Activated CD4-positive, CD25-positive, alpha-beta regulatory T cell treated with anti-CD3 and anti-CD28 coated beads, Interleukin-2, amount 50 U/mL, for 72 hours (primary cell): Measurements from ENCODE around the gene GPR173.

ENCODE experiments used
- DNase-seq: peaks from one replicate; pipeline ENCODE4 v3.0.0; 2021

Gene GPR173

GRCh38 chrX:53071604-53072417 is 23.2 kb downstream of the GPR173 start:
- DNase-seq, result peak; percentile 63

- no peak for DNase-seq
Measured at GRCh38 chrX:53072418-53073114, 24.0 kb downstream of the GPR173 start.

DNA sequence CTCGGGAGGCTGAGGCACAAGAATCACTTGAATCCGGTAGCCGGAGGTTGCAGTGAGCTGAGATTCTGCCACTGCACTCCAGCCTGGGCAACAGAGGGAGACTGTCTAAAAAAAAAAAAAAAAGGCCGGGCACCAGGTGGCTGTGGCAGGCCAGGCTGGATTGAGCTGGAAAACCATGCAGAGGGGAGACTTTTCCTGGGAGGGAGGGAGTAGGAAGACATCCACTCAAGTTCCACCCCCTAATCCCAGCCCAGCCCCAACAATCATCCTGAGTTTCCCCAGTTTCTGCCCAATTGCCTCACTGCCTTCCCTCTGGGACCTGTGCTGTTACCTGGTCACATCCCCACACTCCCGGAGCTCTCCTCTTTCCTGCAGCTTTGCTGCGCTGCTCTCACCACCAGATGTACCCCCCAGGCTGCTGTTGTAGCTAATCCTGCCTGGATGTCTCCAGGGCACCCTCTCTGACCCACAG is 24.6 kb downstream of the GPR173 start:
- no peak for DNase-seq

GRCh38 chrX:53075011-53075410 is 26.4 kb downstream of the GPR173 start:
- DNase-seq, result no peak

- no peak for DNase-seq
Measured at GRCh38 chrX:53076671-53077070, 28.1 kb downstream of the GPR173 start.

DNA sequence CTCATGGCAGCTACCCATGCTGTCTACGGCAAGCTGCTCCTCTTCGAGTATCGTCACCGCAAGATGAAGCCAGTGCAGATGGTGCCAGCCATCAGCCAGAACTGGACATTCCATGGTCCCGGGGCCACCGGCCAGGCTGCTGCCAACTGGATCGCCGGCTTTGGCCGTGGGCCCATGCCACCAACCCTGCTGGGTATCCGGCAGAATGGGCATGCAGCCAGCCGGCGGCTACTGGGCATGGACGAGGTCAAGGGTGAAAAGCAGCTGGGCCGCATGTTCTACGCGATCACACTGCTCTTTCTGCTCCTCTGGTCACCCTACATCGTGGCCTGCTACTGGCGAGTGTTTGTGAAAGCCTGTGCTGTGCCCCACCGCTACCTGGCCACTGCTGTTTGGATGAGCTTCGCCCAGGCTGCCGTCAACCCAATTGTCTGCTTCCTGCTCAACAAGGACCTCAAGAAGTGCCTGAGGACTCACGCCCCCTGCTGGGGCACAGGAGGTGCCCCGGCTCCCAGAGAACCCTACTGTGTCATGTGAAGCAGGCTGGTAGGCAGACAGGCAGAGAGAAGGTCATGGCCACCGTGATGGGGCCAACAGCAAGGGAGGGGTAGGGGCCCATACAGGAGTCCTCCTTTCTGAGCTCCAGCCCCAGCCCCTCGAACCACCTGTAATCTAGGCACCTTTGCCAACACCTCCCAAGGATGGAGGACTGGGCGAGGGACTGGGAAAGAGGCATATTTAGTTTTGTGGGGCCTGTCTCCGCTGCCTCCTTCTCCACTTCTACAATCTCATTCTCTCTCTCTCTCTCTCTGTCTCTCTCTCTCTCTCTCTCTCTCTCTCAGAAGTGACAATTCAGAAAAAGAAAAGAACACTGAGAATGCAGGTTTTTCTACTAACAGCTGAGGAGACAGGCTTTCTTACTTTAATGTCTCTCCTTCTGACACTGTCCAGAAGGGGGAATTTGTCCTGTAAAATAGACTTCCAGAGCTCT is 28.9 kb downstream of the GPR173 start:
- DNase-seq, result no peak

- no peak for DNase-seq
Measured at GRCh38 chrX:53078943-53079342, 30.4 kb downstream of the GPR173 start.

DNA sequence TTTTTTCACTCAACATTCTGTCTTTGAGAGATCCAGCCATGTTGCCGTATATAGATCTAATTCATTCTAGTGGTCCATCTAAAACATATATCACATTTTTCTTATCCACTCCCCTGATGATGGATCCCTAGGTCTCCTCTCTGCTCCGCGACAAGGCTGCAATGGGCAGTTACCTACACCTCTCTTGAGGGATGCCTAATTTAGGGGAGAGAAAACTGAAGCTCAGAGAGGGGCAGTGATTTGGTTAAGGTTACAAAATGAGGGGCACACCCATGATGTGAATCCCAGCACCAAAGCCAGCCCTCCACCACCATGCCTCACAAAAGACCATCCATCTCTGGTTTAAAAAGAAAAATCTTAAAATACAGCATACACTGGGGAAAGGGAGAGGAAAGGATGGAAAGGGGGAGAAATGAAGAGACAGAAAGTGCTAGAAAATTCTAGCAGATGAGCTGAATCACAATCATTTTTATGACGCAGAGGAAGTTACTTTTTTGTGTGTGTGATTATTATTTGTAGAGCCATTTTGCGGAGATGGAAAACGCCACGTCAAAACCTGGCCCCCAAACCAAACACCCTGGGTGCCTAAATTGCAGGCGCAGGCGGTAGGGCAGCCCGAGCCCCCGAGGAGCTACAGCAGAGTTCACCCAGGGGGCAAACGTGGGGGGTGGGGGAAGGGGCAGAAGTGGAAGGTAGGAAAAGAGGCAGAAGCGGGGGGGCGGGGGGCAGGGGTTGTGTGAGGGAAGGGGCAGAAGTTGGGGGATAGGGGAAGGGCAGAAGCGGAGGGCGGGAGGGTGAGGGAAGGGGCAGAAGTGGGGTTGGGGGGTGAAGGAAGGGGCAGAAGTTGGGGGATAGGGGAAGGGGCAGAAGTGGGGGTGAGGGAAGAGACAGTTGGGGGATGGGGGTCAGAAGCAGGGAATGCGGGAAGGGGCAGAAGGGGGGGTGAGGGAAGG is 32.3 kb downstream of the GPR173 start:
- DNase-seq, result no peak

DNA sequence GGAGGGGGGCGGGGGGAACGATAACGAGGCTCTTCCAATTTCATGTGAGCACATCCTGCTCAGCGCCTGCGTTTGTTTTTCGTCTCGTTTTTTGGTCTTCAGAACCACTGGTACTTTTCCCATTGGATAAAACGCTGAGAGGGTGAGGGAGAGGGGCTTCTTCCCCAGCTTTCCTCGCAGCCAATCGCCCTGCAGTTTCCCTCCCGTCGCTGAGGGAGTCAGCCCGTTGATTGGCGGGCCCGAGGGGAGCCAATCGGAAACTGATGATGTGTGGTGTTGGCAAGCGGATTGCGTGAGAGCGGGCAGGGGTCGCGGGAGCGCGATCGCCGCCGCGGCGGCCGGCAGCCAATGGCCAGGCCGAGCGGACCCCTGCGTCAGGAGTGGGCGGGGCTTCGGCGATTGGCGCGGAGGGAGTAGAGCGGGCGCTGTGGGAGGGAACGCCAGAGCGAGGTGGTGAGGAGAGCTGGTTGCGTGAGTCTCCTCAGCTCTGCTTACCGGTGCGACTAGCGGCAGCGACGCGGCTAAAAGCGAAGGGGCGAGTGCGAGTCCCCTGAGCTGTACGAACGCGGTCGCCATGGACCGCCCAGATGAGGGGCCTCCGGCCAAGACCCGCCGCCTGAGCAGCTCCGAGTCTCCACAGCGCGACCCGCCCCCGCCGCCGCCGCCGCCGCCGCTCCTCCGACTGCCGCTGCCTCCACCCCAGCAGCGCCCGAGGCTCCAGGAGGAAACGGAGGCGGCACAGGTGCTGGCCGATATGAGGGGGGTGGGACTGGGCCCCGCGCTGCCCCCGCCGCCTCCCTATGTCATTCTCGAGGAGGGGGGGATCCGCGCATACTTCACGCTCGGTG is 33.6 kb downstream of the GPR173 start, which contains the start of gene TSPYL2:
Gene TSPYL2 (plus strand): TSS at position 443 of the 848 bp plus-strand sequence. CDS start 132 bp downstream, at position 575.
- peak; percentile 88 for DNase-seq

- no peak for DNase-seq
Measured at GRCh38 chrX:53082773-53083616, 34.4 kb downstream of the GPR173 start.

DNA sequence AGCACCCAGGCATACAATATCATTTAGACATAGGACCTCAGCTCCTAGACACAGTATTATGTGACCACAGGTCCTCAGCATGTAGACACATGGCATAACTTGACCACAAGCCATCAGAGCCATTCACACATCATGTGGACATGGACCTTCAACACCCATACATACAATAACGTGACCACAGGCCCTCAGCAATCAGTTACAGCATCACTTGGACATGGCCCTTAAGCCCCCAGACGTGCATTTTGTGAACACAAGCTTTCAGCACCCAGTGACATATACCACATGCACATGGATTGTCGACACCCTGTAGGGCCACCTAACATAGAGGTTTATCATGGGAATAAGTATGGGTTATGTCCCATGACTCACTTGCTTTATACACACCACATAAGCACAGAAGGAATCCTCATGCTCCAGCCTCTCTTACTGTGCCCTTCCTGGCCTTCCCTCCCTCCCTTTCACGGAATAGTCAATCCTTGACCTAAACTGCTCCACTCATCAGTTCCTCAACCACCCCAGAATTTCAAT is 35.5 kb downstream of the GPR173 start:
- DNase-seq, result no peak

DNA sequence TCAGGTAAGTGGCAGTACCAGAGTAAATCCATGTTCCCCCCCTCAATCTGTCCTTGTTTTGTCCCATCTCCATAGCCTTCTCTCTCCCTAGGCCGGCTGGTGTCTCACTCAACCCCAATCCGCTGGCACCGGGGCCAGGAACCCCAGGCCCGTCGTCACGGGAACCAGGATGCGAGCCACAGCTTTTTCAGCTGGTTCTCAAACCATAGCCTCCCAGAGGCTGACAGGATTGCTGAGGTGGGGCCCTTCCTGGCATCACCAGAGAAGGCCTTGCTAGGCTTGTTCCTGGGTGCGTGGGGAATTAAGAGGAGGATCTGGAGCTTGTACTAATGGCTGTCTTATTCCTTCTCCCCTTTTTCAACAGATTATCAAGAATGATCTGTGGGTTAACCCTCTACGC is 36.3 kb downstream of the GPR173 start:
- DNase-seq, result no peak

- no peak for DNase-seq
Measured at GRCh38 chrX:53085661-53086229, 37.2 kb downstream of the GPR173 start.

DNA sequence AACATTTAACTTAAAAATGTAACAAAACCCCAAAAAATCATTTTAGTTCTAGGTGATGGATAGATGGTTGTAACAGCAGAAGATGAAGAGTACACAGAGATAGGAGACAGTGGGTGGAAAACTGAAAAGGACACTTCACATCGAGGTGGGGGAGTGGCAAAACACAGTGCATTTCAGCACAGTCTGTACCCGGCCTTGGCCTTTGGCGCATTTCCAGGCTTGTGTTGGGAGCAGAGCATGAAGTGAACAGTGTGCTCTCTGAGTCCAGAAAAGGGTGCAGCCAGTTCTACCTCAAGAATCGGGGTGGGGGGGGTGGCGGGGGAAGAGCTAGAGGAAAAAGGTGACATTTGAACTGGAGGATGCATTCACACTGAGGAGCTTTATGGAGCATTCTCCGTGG is 37.9 kb downstream of the GPR173 start:
- no peak for DNase-seq

GRCh38 chrX:53087388-53087831 is 38.8 kb downstream of the GPR173 start:
- no peak for DNase-seq

DNA sequence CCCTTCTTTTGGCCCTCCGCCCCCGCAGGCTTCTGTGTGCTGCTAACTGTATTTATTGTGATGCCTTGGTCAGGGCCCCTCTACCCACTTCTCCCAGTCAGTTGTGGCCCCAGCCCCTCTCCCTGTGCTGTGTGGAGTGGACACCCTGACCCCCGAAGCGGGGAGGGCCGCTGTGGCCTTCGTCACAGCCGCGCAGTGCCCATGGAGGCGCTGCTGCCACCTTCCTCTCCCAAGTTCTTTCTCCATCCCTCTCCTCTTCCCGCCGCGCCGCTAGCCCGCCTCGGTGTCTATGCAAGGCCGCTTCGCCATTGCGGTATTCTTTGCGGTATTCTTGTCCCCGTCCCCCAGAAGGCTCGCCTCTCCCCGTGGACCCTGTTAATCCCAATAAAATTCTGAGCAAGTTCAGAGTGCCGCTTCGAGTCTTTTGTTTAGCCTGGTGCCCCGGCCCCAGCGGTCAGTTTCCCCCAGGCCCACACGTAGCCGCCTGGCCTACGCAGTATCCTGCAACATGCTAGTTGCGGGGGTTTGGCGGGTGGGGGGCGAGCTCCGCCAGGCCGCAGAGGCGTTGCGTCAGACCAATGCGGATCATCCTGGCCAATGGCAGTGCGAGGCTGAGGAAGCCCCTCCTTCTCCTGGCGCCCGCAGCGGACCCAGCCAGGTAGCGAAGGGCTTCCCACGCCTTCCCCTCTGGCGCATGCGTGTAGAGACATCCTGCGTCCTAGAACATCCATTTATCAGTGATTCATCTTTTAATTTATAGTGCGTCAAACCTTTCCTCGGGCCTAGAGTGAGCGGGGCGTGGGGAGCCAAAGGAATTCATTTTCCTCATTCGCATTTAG is 39.8 kb downstream of the GPR173 start:
- DNase-seq, result peak; percentile 72

- DNase-seq, result no peak
Measured at GRCh38 chrX:53089224-53089842, 40.7 kb downstream of the GPR173 start.

- DNase-seq, result no peak
Measured at GRCh38 chrX:53089925-53090324, 41.3 kb downstream of the GPR173 start.
